HepG2 (cell line): ENCODE measurements around the gene TVP23C. TPM values are rescaled to one million over a fixed set of nuclear protein-coding genes. Genes with fewer than 3 reads are reported as not detected.
"Not testable (repeated sequence)": the region's sequence is repeated elsewhere in the genome, so short reads cannot be mapped to it uniquely, and the experiment has no call there.

Experiments used
- ATAC-seq: fragments of 200-7000 bp; cut with Tn5 transposase; 3 replicates; pipeline ENCODE4 v1.9.1; 2020; ENCODE audit warnings: mild to moderate bottlenecking, moderate library complexity
- BruUV-seq: library from RNA; stranded (reverse); fragments of 400-500 nt; replicated peaks from 2 replicates; lab custom pipeline; 2021; lab: Mats Ljungman, UMichigan
- CTCF ChIA-PET: fragments of 300-600 bp; formaldehyde crosslinking; extraction: SDS; loops from one replicate; lab custom pipeline; 2021; ENCODE audit warnings: low total read pairs, inconsistent platforms, low intra/inter-chr PET ratio; lab: Yijun Ruan, JAX
- POLR2A ChIA-PET: fragments of 350-600 bp; sonication (Branson Sonifier 250); formaldehyde crosslinking; loops from one replicate; lab custom pipeline; 2020; ENCODE audit warnings: antibody characterized with exemption, inconsistent platforms; lab: Yijun Ruan, JAX
- DNase-seq: peaks from one replicate; pipeline ENCODE4 v3.0.0-alpha.2; 2015; ENCODE audit warnings: low spot score
- FAIRE-seq: peaks from 3 replicates; lab custom pipeline; 2011; peaks lifted over from hg19 to GRCh38; lab: Jason Lieb, UNC
- H2AFZ ChIP-seq: one replicate; pipeline ENCODE4 v1.6.1; 2011; ENCODE audit warnings: low read length, inconsistent platforms
- H3K27ac ChIP-seq: fragments of 300-600 bp; 3 replicates; pipeline ENCODE4 v1.8.0; 2011; ENCODE audit warnings: mixed run types, mild to moderate bottlenecking, mixed read lengths, low read length, inconsistent platforms; ENCODE audit not compliant: insufficient read depth; ENCODE audit errors: extremely low read length
- H3K27me3 ChIP-seq, 2 experiments: fragments of 200-600 bp in 1 of 2; 2 replicates in 1 of 2; 3 replicates in 1 of 2; pipeline versions ENCODE4 v1.6.0 to v1.8.0; 2011; ENCODE audit warnings: low read length in 2 of 2, mild to moderate bottlenecking in 2 of 2, moderate library complexity in 2 of 2, inconsistent platforms in 1 of 2; ENCODE audit not compliant: insufficient read depth in 2 of 2, control insufficient read depth in 1 of 2
- H3K36me3 ChIP-seq, 2 experiments: fragments of 200-600 bp in 1 of 2; replicated peaks in 1 of 2; 2 replicates in 1 of 2; 3 replicates in 1 of 2; pipeline versions ENCODE4 v1.5.1 to v1.8.0; 2011; ENCODE audit warnings: low read length in 2 of 2, inconsistent platforms in 1 of 2; ENCODE audit not compliant: insufficient read depth in 2 of 2, control insufficient read depth in 1 of 2
- H3K4me1 ChIP-seq: 2 replicates; pipeline ENCODE4 v1.5.1; 2012; ENCODE audit warnings: low read length, inconsistent platforms; ENCODE audit not compliant: insufficient read depth
- H3K4me2 ChIP-seq: 2 replicates; pipeline ENCODE4 v1.6.0; 2011; ENCODE audit warnings: low read depth, low read length, inconsistent platforms
- H3K4me3 ChIP-seq, 3 experiments: fragments of 200-600 bp in 1 of 3; sonication (generic), shearing (Covaris generic) in 1 of 3; replicated peaks in 1 of 3; 2 replicates each; pipeline ENCODE4 v1.5.1; 2011 to 2016; ENCODE audit warnings: low read length in 3 of 3, inconsistent platforms in 2 of 3, low read depth in 2 of 3, mild to moderate bottlenecking in 2 of 3, control low read depth in 1 of 3, mixed read lengths in 1 of 3; ENCODE audit not compliant: insufficient read depth in 1 of 3
- H3K79me2 ChIP-seq: one replicate; pipeline ENCODE4 v1.6.1; 2011; ENCODE audit warnings: low read length, inconsistent platforms; ENCODE audit not compliant: insufficient read depth
- H3K9ac ChIP-seq: 2 replicates; pipeline ENCODE4 v1.6.0; 2011; ENCODE audit warnings: mild to moderate bottlenecking, low read depth, low read length, inconsistent platforms; ENCODE audit not compliant: insufficient read depth
- H3K9me3 ChIP-seq: 2 replicates; pipeline ENCODE4 v1.5.1; 2012; ENCODE audit warnings: mild to moderate bottlenecking, low read length
- H4K20me1 ChIP-seq: 2 replicates; pipeline ENCODE4 v1.6.0; 2011; ENCODE audit warnings: inconsistent platforms, mild to moderate bottlenecking, low read length, moderate library complexity; ENCODE audit not compliant: insufficient read depth
- GABPA ChIP-seq, 2 experiments: IDR thresholded peaks; 2 replicates each; pipeline ENCODE4 v1.6.1; 2011 to 2016; ENCODE audit warnings: low read depth in 2 of 2, low read length in 1 of 2, missing biosample characterization in 1 of 2, missing genetic modification characterization in 1 of 2
- PRPF4 ChIP-seq: fragments of 200-400 bp; formaldehyde crosslinking; IDR thresholded peaks from 2 replicates; pipeline ENCODE4 v1.6.1; 2016; ENCODE audit warnings: low read length, low read depth; ENCODE audit not compliant: poor library complexity, severe bottlenecking
- ZNF317 ChIP-seq: sonication (generic); formaldehyde crosslinking; IDR thresholded peaks from 2 replicates; pipeline ENCODE4 v1.5.0; 2020; ENCODE audit warnings: mild to moderate bottlenecking, missing genetic modification reagents
- ZNF354B ChIP-seq: sonication (generic); formaldehyde crosslinking; IDR thresholded peaks from 2 replicates; pipeline ENCODE4 v1.8.0; 2022; ENCODE audit warnings: mild to moderate bottlenecking, missing genetic modification reagents
- WGBS: methylation state at CpG from one replicate; pipeline ENCODE4 v1.1.6; 2017; ENCODE audit warnings: low lambda C conversion rate; 5-methylcytosine and 5-hydroxymethylcytosine counted together
- in situ Hi-C: cut with HindIII; loops from 2 replicates; pipeline ENCODE4 v1.10.0; 2017; ENCODE audit warnings: low pct_unique_long_range_greater_than_20kb; ENCODE audit not compliant: extremely low pct_ligation_motif_present
- intact Hi-C: fragments of 100-400 bp; cut with micrococcal nuclease; formaldehyde crosslinking; loops from one replicate; pipeline ENCODE4 v1.10.0; 2022; ENCODE audit not compliant: unreplicated experiment
- polyA plus RNA-seq, 8 experiments: library from polyadenylated mRNA; depleted of rRNA in 3 of 8; stranded (reverse) in 7 of 8; unstranded in 1 of 8; fragments of >200 nt; fragmentation: Illumina TruSeq in 4 of 8; extraction: Trizol in 4 of 8; gene quantifications; 2 replicates each; pipeline versions ENCODE4 v1.2.1 to v1.2.3, GENCODE V29; 2011 to 2016; ENCODE audit warnings: low read depth in 4 of 8, missing spikeins in 1 of 8, mixed read lengths in 1 of 8; ENCODE audit not compliant: insufficient read depth in 1 of 8
- total RNA-seq, 5 experiments: library from RNA; depleted of rRNA; stranded (reverse); fragments of >200 nt; fragmentation: Illumina TruSeq; extraction: Trizol; gene quantifications; 2 replicates each; pipeline ENCODE4 v1.2.3, GENCODE V29; 2016; ENCODE audit warnings: low read depth in 1 of 5
- TF ChIP-seq, protein P1 (sequence below): sonication (generic); formaldehyde crosslinking; IDR thresholded peaks from 2 replicates; pipeline ENCODE4 v1.4.0; 2020; ENCODE audit warnings: missing genetic modification reagents, borderline replicate concordance
- TF ChIP-seq, protein P2 (sequence below), 2 experiments: IDR thresholded peaks; 2 replicates each; pipeline ENCODE4 v1.6.1; 2011 to 2012; ENCODE audit warnings: low read length in 2 of 2, borderline replicate concordance in 1 of 2, low read depth in 1 of 2, mild to moderate bottlenecking in 1 of 2, moderate library complexity in 1 of 2

Gene TVP23C
- total and polyA plus RNA-seq, 2 of the 13 experiments (the other 11 are each of a cell fraction or from before 2014, with no cell fraction given), result 10.4 to 28.2 TPM

DNA sequence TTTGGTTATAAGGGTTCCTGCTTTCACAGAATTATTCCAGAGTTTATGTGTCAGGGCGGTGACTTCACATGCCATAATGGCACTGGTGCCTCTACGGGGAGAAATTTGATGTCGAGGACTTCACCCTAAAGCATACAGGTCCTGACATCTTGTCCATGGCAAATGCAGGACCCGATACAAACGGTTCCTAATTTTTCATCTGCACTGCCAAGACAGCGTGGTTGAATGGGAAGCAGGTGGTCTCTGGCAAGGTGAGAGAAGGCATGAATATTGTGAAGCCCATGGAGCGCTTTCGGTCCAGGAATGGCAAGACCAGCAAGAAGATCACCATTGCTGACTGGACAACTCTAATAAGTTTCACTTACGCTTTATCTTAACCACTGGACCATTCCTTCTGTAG is 56.3 kb downstream of the TVP23C start (continued):
- TF ChIP-seq, protein P1, sequence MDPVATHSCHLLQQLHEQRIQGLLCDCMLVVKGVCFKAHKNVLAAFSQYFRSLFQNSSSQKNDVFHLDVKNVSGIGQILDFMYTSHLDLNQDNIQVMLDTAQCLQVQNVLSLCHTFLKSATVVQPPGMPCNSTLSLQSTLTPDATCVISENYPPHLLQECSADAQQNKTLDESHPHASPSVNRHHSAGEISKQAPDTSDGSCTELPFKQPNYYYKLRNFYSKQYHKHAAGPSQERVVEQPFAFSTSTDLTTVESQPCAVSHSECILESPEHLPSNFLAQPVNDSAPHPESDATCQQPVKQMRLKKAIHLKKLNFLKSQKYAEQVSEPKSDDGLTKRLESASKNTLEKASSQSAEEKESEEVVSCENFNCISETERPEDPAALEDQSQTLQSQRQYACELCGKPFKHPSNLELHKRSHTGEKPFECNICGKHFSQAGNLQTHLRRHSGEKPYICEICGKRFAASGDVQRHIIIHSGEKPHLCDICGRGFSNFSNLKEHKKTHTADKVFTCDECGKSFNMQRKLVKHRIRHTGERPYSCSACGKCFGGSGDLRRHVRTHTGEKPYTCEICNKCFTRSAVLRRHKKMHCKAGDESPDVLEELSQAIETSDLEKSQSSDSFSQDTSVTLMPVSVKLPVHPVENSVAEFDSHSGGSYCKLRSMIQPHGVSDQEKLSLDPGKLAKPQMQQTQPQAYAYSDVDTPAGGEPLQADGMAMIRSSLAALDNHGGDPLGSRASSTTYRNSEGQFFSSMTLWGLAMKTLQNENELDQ, result no peak
- no peak for TF ChIP-seq GABPA (IDR thresholded peaks at IDR 0.05; ENCODE audit: low read depth, low read length)
- TF ChIP-seq GABPA (CRISPR knock-in tag; IDR thresholded peaks at IDR 0.05; ENCODE audit: low read depth), result no peak
- TF ChIP-seq PRPF4, result no peak
- TF ChIP-seq, protein P2, sequence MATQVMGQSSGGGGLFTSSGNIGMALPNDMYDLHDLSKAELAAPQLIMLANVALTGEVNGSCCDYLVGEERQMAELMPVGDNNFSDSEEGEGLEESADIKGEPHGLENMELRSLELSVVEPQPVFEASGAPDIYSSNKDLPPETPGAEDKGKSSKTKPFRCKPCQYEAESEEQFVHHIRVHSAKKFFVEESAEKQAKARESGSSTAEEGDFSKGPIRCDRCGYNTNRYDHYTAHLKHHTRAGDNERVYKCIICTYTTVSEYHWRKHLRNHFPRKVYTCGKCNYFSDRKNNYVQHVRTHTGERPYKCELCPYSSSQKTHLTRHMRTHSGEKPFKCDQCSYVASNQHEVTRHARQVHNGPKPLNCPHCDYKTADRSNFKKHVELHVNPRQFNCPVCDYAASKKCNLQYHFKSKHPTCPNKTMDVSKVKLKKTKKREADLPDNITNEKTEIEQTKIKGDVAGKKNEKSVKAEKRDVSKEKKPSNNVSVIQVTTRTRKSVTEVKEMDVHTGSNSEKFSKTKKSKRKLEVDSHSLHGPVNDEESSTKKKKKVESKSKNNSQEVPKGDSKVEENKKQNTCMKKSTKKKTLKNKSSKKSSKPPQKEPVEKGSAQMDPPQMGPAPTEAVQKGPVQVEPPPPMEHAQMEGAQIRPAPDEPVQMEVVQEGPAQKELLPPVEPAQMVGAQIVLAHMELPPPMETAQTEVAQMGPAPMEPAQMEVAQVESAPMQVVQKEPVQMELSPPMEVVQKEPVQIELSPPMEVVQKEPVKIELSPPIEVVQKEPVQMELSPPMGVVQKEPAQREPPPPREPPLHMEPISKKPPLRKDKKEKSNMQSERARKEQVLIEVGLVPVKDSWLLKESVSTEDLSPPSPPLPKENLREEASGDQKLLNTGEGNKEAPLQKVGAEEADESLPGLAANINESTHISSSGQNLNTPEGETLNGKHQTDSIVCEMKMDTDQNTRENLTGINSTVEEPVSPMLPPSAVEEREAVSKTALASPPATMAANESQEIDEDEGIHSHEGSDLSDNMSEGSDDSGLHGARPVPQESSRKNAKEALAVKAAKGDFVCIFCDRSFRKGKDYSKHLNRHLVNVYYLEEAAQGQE (IDR thresholded peaks at IDR 0.05; ENCODE audit: borderline replicate concordance in 1 of 2, low read depth in 1 of 2, low read length in 2 of 2), result no peak
- TF ChIP-seq ZNF317 (CRISPR knock-in tag), result no peak
- TF ChIP-seq ZNF354B (CRISPR knock-in tag), result no peak

DNA sequence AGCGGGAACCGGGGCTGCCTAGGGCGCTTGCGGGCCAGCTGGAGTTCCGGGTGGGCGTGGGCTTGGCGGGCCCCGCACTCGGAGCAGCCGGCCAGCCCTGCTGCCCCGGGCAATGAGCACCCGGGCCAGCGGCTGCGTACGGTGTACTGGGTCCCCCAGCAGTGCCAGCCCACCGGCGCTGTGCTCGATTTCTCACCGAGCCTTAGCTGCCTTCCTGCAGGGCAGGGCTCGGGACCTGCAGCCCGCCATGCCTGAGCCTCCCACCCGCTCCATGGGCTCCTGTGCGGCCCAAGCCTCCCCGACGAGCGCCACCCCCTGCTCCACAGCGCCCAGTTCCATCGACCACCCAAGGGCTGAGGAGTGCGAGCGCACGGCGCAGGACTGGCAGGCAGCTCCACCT is 57.6 kb downstream of the TVP23C start:
- DNase-seq, BruUV-seq, H2AFZ ChIP-seq, H3K9ac ChIP-seq, H4K20me1 ChIP-seq, H3K27me3 ChIP-seq, H3K9me3 ChIP-seq, H3K27ac ChIP-seq, H3K4me2 ChIP-seq, H3K4me1 ChIP-seq, H3K4me3 ChIP-seq, H3K79me2 ChIP-seq, ATAC-seq, intact Hi-C loops, POLR2A ChIA-PET, in situ Hi-C loops, CTCF ChIA-PET, FAIRE-seq: not testable (repeated sequence)
- 100% methylated on average over 2 of the region's 32 CpGs for WGBS
- peaks cover 9 to 47% of the 10 kb centered on the region in 2 experiments for H3K36me3 ChIP-seq
